Measurements from ENCODE around the gene PNPLA2.

The PNPLA2 gene

GRCh38 chr11:827897-828192, 9.1 kb downstream of the PNPLA2 start, which contains the start of gene CRACR2B:
Gene CRACR2B (plus strand): TSS chr11:827919. CDS start chr11:828608, 689 bp downstream.
- Histone ChIP-seq H3K36me3 (ENCODE audit: control insufficient read depth, insufficient read depth, low read length) (peaks cover 10% of the 10 kb centered on the region), H3K27ac (ENCODE audit: low read depth, low read length) (no peak within 1 kb of the TSS), H3K4me1 (ENCODE audit: control insufficient read depth, insufficient read depth, low read length) (peaks cover 6% of the 10 kb centered on the region), H3K4me3 (ENCODE audit: low read length) (peak within 1 kb of the TSS; percentile 59), H3K9ac (ENCODE audit: low read length) (no peak within 1 kb of the TSS), H3K27me3 (ENCODE audit: control insufficient read depth, insufficient read depth, low read length) (peaks cover 34% of the 10 kb centered on the region)

- Histone ChIP-seq H3K4me1 (ENCODE audit: control insufficient read depth, insufficient read depth, low read length) (peaks cover 9% of the 10 kb centered on the region), H3K4me3 (ENCODE audit: low read length) (peak overlapping the region; percentile 40), H3K36me3 (ENCODE audit: control insufficient read depth, insufficient read depth, low read length) (peaks cover 10% of the 10 kb centered on the region), H3K9ac (ENCODE audit: low read length) (no peak overlapping the region), H3K27me3 (ENCODE audit: control insufficient read depth, insufficient read depth, low read length) (peaks cover 34% of the 10 kb centered on the region), H3K27ac (ENCODE audit: low read depth, low read length) (no peak overlapping the region)
These were observed 9.9 kb downstream of the PNPLA2 start for GRCh38 chr11:828506-829175.

- H3K36me3 ChIP-seq (ENCODE audit: control insufficient read depth, insufficient read depth, low read length): peaks cover 7% of the 10 kb centered on the region
- H3K9ac ChIP-seq (ENCODE audit: low read length): no peak overlapping the region
- H3K4me1 ChIP-seq (ENCODE audit: control insufficient read depth, insufficient read depth, low read length): peaks cover 15% of the 10 kb centered on the region
- peak overlapping the region; percentile 40 for H3K4me3 ChIP-seq (ENCODE audit: low read length)
- peaks cover 34% of the 10 kb centered on the region for H3K27me3 ChIP-seq (ENCODE audit: control insufficient read depth, insufficient read depth, low read length)
- no peak overlapping the region for H3K27ac ChIP-seq (ENCODE audit: low read depth, low read length)
These were observed 10.6 kb downstream of the PNPLA2 start for GRCh38 chr11:829176-829846.

- H3K9ac ChIP-seq (ENCODE audit: low read length): no peak overlapping the region
These were observed 11.2 kb downstream of the PNPLA2 start for GRCh38 chr11:829847-830294.

GRCh38 chr11:830295-831117, 11.8 kb downstream of the PNPLA2 start:
- Histone ChIP-seq H3K4me1 (ENCODE audit: control insufficient read depth, insufficient read depth, low read length) (peaks cover 23% of the 10 kb centered on the region), H3K9ac (ENCODE audit: low read length) (no peak overlapping the region), H3K36me3 (ENCODE audit: control insufficient read depth, insufficient read depth, low read length) (no peaks in the 10 kb centered on the region), H3K4me3 (ENCODE audit: low read length) (peak overlapping the region; percentile 40), H3K27ac (ENCODE audit: low read depth, low read length) (no peak overlapping the region), H3K27me3 (ENCODE audit: control insufficient read depth, insufficient read depth, low read length) (peaks cover 34% of the 10 kb centered on the region)

More at GRCh38 chr11:829847-830294, 11.2 kb downstream of the PNPLA2 start:
- peak overlapping the region; percentile 40 for H3K4me3 ChIP-seq (ENCODE audit: low read length)
- H3K27ac ChIP-seq (ENCODE audit: low read depth, low read length): no peak overlapping the region
- H3K36me3 ChIP-seq (ENCODE audit: control insufficient read depth, insufficient read depth, low read length): peaks cover 4% of the 10 kb centered on the region
- H3K4me1 ChIP-seq (ENCODE audit: control insufficient read depth, insufficient read depth, low read length): peaks cover 20% of the 10 kb centered on the region
- peaks cover 34% of the 10 kb centered on the region for H3K27me3 ChIP-seq (ENCODE audit: control insufficient read depth, insufficient read depth, low read length)

GRCh38 chr11:831118-831864, 12.6 kb downstream of the PNPLA2 start:
- H3K9ac ChIP-seq (ENCODE audit: low read length): no peak overlapping the region
- H3K4me1 ChIP-seq (ENCODE audit: control insufficient read depth, insufficient read depth, low read length): peaks cover 23% of the 10 kb centered on the region
- H3K27ac ChIP-seq (ENCODE audit: low read depth, low read length): no peak overlapping the region
- H3K4me3 ChIP-seq (ENCODE audit: low read length): no peak overlapping the region
- H3K27me3 ChIP-seq (ENCODE audit: control insufficient read depth, insufficient read depth, low read length): peaks cover 34% of the 10 kb centered on the region
- H3K36me3 ChIP-seq (ENCODE audit: control insufficient read depth, insufficient read depth, low read length): peaks cover 3% of the 10 kb centered on the region

GRCh38 chr11:831961-832528, 13.3 kb downstream of the PNPLA2 start:
- Histone ChIP-seq H3K36me3 (ENCODE audit: control insufficient read depth, insufficient read depth, low read length) (peaks cover 11% of the 10 kb centered on the region), H3K4me3 (ENCODE audit: low read length) (peak overlapping the region; percentile 61), H3K27ac (ENCODE audit: low read depth, low read length) (no peak overlapping the region), H3K4me1 (ENCODE audit: control insufficient read depth, insufficient read depth, low read length) (peaks cover 23% of the 10 kb centered on the region), H3K27me3 (ENCODE audit: control insufficient read depth, insufficient read depth, low read length) (peaks cover 34% of the 10 kb centered on the region), H3K9ac (ENCODE audit: low read length) (peak overlapping the region; percentile 10)

GRCh38 chr11:832529-833113, 13.9 kb downstream of the PNPLA2 start, which contains the start of gene CD151:
Gene CD151 (plus strand): TSS chr11:832952. CDS start chr11:836070, 3,118 bp downstream.
- Histone ChIP-seq H3K4me1 (ENCODE audit: control insufficient read depth, insufficient read depth, low read length) (peaks cover 23% of the 10 kb centered on the region), H3K4me3 (ENCODE audit: low read length) (peak within 1 kb of the TSS; percentile 79), H3K27me3 (ENCODE audit: control insufficient read depth, insufficient read depth, low read length) (peaks cover 31% of the 10 kb centered on the region), H3K9ac (ENCODE audit: low read length) (peak within 1 kb of the TSS; percentile 86), H3K36me3 (ENCODE audit: control insufficient read depth, insufficient read depth, low read length) (peaks cover 15% of the 10 kb centered on the region), H3K27ac (ENCODE audit: low read depth, low read length) (peak within 1 kb of the TSS; percentile 83)

- Histone ChIP-seq H3K36me3 (ENCODE audit: control insufficient read depth, insufficient read depth, low read length) (peaks cover 19% of the 10 kb centered on the region), H3K4me1 (ENCODE audit: control insufficient read depth, insufficient read depth, low read length) (peaks cover 23% of the 10 kb centered on the region), H3K27me3 (ENCODE audit: control insufficient read depth, insufficient read depth, low read length) (peaks cover 25% of the 10 kb centered on the region), H3K27ac (ENCODE audit: low read depth, low read length) (peak overlapping the region; percentile 83), H3K4me3 (ENCODE audit: low read length) (peak overlapping the region; percentile 79), H3K9ac (ENCODE audit: low read length) (peak overlapping the region; percentile 86)
These were observed 14.5 kb downstream of the PNPLA2 start for GRCh38 chr11:833114-833791.

- H3K27me3 ChIP-seq (ENCODE audit: control insufficient read depth, insufficient read depth, low read length): peaks cover 19% of the 10 kb centered on the region
- peaks cover 20% of the 10 kb centered on the region for H3K36me3 ChIP-seq (ENCODE audit: control insufficient read depth, insufficient read depth, low read length)
- peak overlapping the region; percentile 86 for H3K9ac ChIP-seq (ENCODE audit: low read length)
- peak overlapping the region; percentile 79 for H3K4me3 ChIP-seq (ENCODE audit: low read length)
- H3K27ac ChIP-seq (ENCODE audit: low read depth, low read length): peak overlapping the region; percentile 83
- H3K4me1 ChIP-seq (ENCODE audit: control insufficient read depth, insufficient read depth, low read length): peaks cover 23% of the 10 kb centered on the region
These were observed 15.2 kb downstream of the PNPLA2 start for GRCh38 chr11:833849-834311.

Data from rectal smooth muscle tissue (tissue), 1 donor.